ENCODE results near the gene KCNQ1. TPM values are rescaled to one million over a fixed set of nuclear protein-coding genes. Genes with fewer than 3 reads are reported as not detected.

The KCNQ1 gene
- total and polyA plus RNA-seq, 7 donors: 0.48 to 3.1 (median 1.1) TPM

DNA sequence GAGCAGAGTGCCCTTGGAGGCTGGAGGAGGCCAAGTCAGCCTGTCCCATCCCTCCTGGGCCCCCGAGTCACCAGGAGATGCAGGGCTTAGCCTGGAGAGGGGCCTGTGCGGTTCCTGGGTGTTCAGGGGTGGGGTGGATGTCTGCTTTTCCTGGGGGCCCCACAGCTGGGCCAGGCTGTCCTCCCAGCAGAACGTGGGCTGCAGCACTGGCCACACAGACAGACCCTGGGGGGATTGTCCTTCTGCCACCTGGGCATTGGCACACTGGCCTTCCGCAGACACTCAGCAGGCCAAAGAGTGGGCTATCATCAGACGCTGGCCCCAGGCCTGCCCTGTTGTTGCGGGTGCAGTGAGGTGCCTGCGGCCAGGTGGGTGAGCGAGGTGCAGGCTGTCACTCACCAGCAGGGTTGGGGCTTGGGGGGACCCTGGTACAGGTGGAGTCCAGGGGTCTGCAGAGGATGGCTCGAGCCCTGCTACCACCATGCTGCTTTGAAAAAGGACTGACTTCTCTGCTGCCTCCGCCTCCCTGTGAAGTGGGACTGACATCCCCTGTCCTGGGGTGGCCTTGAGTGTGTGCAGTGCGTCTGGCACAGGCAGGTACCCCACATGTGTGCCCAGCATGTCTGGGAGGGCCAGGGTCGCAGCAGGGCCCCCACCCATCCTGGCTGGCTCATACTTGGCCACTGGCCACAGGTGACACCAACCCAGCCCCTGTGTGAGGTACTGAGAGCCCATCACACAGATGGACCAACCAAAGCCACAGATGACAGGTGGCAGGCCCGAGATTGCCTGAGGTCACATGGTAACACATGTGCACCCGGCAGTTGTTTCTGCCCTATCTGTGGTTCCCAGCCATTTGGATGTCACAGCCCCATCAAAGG is 294.0 kb downstream of the KCNQ1 start:
- 89 to 94% (median 92%) methylated on average over 14 of the region's 14 CpGs for WGBS, 3 donors
- ATAC-seq (no peak), DNase-seq (peak in 1 of 2 donors; percentile 40)
- TF ChIP-seq, protein P1, sequence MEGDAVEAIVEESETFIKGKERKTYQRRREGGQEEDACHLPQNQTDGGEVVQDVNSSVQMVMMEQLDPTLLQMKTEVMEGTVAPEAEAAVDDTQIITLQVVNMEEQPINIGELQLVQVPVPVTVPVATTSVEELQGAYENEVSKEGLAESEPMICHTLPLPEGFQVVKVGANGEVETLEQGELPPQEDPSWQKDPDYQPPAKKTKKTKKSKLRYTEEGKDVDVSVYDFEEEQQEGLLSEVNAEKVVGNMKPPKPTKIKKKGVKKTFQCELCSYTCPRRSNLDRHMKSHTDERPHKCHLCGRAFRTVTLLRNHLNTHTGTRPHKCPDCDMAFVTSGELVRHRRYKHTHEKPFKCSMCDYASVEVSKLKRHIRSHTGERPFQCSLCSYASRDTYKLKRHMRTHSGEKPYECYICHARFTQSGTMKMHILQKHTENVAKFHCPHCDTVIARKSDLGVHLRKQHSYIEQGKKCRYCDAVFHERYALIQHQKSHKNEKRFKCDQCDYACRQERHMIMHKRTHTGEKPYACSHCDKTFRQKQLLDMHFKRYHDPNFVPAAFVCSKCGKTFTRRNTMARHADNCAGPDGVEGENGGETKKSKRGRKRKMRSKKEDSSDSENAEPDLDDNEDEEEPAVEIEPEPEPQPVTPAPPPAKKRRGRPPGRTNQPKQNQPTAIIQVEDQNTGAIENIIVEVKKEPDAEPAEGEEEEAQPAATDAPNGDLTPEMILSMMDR (IDR thresholded peaks at IDR 0.05): no peak
- no peaks in the 10 kb centered on the region for H3K27me3 ChIP-seq (ENCODE audit: insufficient read depth in 3 of 3, low read length in 2 of 3)
- H3K4me3 ChIP-seq: no peak overlapping the region
- H3K27ac ChIP-seq: no peak overlapping the region
- H3K4me1 ChIP-seq: no peaks in the 10 kb centered on the region
- intact Hi-C loops (cut with DNase I): no loop called here
- no peaks in the 10 kb centered on the region for H3K9me3 ChIP-seq
- no peaks in the 10 kb centered on the region for H3K36me3 ChIP-seq (ENCODE audit: insufficient read depth in 1 of 2, low read depth in 1 of 2)

DNA sequence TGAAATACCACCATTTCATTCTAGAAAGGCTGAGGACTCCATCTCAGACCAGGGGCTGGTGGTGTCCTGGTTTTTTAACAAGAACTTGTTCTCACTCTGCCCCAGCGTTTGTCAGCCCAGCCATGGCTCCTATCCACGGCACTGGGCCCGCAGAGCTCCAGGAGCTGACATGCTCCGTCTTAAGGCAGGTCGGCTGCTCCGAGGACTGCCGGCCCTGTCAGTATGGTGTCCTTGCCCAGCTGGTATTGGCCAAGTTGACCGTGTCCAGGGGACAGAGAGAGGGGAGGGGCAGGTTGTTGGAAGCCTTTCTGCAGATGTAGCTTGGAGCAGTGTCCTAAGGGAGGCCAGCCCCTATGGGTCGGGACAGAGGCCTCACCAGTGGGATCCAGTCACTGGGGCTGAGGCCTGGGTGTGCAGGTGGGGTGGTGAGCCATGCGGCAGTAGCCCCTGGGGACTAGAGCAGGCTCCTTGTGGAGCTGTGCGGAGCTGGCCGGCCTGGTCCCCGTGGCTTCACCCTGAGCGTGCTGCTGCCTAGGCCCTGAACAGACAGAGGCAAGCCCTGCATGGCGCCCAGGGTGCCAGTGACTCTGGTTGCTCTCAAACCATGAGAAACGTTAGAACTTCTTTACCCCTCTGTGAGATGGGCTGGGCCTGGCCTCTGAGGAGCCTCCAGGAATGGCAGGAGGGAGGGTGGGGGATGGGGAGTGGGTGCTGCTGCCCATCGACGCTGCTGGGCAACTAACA is 294.9 kb downstream of the KCNQ1 start:
- no peaks in the 10 kb centered on the region for H3K4me1 ChIP-seq

DNA sequence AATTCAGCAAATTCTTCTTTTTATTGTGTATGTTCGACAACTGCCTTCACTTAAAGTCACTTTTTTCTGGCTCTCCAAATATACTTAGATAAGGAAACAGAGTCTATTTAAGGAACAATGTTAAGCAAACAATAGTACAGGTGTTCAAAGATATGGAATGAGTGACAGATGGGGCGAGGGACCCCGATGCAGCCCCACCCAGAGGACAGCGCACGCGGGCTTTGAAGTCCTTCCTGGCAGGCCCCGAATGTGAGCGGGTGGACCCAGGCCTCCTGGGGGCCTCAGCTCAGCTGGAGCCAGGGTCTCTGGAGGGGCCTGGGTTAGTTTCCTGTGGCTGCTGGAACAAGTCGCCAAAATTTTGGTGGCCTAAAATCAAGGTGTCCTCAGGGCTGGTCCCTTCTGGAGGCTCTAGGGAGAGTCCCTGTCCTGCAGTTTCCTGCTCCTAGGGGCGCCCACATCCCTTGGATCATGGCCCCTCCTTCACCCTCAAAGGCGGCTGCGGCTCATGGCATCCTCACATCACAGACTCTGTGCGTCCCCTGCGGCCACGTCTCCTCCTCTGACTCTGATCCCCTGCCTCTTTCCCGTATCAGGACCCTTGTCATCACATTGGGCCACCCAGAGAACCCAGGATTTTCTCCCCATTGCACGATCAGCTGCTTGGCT is 295.6 kb downstream of the KCNQ1 start:
- DNase-seq (peak; percentile 4 to 15), ATAC-seq (no peak)
- Histone ChIP-seq H3K27me3 (ENCODE audit: insufficient read depth in 3 of 3, low read length in 2 of 3) (no peaks in the 10 kb centered on the region), H3K4me3 (no peak overlapping the region), H3K27ac (no peak overlapping the region), H3K36me3 (ENCODE audit: insufficient read depth in 1 of 2, low read depth in 1 of 2) (no peaks in the 10 kb centered on the region), H3K4me1 (no peaks in the 10 kb centered on the region), H3K9me3 (no peaks in the 10 kb centered on the region)
- TF ChIP-seq, protein P1 (IDR thresholded peaks at IDR 0.05): no peak
- WGBS, 3 donors: 92 to 95% (median 94%) methylated on average over 17 of the region's 17 CpGs
- intact Hi-C loops (cut with DNase I): no loop called here

More for the DNA sequence above, 294.9 kb downstream of the KCNQ1 start:
- Histone ChIP-seq H3K36me3 (ENCODE audit: insufficient read depth in 1 of 2, low read depth in 1 of 2) (no peaks in the 10 kb centered on the region), H3K4me3 (no peak overlapping the region), H3K27ac (no peak overlapping the region), H3K27me3 (ENCODE audit: insufficient read depth in 3 of 3, low read length in 2 of 3) (no peaks in the 10 kb centered on the region), H3K9me3 (no peaks in the 10 kb centered on the region)
- ATAC-seq: no peak
- intact Hi-C loops (cut with DNase I): no loop called here
- peak; percentile 9 to 41 for DNase-seq
- 80 to 90% (median 82%) methylated on average over 18 of the region's 18 CpGs for WGBS, 3 donors
- TF ChIP-seq, protein P1 (IDR thresholded peaks at IDR 0.05): no peak

DNA sequence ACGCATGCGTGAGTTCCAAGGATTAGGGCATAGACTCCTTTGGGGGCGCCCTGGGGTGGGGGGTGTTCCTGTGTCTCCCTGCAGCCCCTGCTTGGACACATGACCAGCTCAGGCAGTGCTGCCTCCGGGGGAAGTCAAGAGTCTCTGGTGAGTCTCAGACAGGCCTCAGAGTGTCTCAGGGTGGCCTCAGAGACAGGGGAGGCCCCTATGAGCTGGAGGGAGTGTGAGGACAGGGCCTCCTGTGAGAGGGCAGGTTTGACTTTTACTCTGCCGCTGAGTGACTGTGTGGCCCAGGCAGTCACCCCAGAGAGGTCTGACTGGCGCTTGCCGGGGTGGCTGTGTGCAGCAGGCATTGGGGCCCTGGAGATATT is 296.2 kb downstream of the KCNQ1 start:
- DNase-seq (peak in 1 of 2 donors; percentile 13), ATAC-seq (no peak)
- WGBS, 3 donors: 89 to 96% (median 91%) methylated on average over 7 of the region's 7 CpGs
- intact Hi-C loops (cut with DNase I): no loop called here
- TF ChIP-seq, protein P1 (IDR thresholded peaks at IDR 0.05): no peak
- no peaks in the 10 kb centered on the region for H3K4me1 ChIP-seq
- H3K36me3 ChIP-seq (ENCODE audit: insufficient read depth in 1 of 2, low read depth in 1 of 2): no peaks in the 10 kb centered on the region
- H3K27me3 ChIP-seq (ENCODE audit: insufficient read depth in 3 of 3, low read length in 2 of 3): no peaks in the 10 kb centered on the region
- H3K4me3 ChIP-seq: no peak overlapping the region
- no peaks in the 10 kb centered on the region for H3K9me3 ChIP-seq
- no peak overlapping the region for H3K27ac ChIP-seq

All from psoas muscle (tissue), 8 donors.